HG02852 (cell line): Measurements from ENCODE around the gene MVB12B.

Experiments used
- ATAC-seq: cut with Tn5 transposase; IDR thresholded peaks from one replicate; pipeline ENCODE4 v1.9.1; 2021; ENCODE audit warnings: mild to moderate bottlenecking, moderate library complexity; ENCODE audit not compliant: unreplicated experiment

Gene MVB12B

GRCh38 chr9:126357074-126357473, 30.4 kb downstream of the MVB12B start:
- no peak for ATAC-seq

- no peak for ATAC-seq
Measured at GRCh38 chr9:126360073-126360472, 33.4 kb downstream of the MVB12B start.

DNA sequence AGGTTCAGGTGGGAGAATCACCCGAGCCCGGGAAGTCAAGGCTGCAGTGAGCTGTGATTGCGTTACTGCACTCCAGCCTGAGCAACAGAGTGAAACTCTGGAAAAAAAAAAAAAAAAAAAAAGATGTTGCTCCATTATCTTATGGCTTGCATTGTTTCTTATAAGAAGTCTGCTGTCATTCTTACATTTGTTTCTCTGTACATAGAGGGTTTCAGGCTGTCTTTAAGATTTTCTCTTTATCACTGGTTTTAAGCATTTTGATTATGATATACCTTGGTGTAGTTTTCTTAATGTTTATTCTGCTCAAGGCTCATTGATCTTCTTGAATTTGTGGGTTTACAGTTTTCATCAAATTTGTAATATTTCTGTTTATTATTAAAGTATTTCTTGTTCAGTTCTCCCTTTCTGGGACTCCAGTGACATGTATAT, 35.2 kb downstream of the MVB12B start:
- no peak for ATAC-seq

DNA sequence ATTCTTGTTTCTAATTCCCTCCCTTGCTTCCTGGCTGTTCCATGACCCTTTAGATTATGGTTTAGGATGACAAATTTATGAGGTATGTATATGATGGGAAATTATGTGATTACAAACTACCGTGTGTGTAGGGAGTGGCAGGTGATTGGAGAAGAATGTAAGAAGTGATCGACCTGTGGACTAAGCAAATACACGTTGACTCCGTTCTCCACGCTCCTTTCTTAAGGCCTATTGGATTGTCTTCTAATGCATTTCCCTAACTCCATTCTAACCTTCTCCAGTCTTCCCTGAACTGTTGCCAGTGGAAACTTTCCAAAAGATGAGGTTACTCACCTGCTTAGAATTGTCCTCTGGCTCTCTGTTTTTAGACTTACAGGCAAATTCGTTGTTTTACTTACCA, 36.6 kb downstream of the MVB12B start:
- ATAC-seq, result no peak

DNA sequence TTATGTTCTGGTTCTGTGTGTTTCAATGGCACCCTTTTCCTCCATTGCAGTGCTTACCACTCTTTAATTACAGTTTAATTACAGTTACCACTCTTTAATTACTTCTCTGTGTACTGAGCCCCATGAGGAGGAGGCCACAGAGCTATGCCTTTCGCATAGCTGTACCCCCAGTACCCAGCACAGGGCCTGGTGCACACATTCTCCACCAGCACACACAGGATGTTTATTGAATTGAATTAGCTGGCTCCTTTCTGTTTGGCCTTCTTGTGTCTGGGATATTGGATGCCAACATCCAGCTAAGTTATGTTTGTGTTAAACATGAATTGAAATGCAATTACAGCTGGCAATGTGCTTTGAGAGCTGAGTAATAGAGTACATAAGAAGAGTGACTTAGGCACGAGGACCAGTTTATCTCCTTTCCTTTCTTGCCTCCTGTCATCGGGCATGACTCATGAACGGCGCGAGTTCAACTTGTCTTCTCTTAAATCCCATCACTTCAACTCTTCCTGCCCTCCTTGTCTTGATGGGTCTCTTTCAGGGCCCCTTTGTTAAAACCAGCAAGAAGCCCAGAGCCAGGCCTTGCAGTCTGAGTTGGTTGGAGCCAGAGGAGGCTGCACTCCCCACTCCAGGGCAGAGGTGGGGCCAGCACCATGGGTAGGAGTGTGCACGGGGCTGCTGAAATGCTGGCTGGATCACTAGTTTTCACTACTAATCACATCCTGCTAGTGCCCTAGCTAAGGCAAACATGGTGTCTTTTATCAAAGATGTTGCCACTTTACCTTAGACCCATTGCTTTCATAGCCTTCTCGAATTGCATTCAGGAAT, 37.4 kb downstream of the MVB12B start:
- no peak for ATAC-seq

DNA sequence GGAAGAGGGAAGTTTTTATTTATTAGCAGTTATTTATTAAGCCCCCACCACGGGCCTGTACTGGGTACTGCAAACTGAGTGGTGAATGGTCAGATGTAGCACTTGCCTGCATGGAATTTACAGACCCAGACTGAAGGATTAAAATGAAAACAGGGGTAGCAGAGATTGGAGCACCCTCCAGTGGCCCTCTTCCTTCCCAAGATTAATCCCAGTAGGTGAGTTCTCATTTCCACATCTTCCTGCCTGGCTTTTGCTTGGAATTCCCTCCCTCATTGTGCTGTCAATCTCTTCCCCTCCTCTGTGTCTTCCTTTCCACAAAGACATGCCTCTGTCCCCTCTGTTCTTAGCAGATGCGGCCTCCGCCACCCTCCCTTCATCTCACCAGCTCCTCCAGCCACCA, 39.2 kb downstream of the MVB12B start:
- no peak for ATAC-seq

GRCh38 chr9:126366366-126367011, 39.9 kb downstream of the MVB12B start:
- ATAC-seq, result no peak

DNA sequence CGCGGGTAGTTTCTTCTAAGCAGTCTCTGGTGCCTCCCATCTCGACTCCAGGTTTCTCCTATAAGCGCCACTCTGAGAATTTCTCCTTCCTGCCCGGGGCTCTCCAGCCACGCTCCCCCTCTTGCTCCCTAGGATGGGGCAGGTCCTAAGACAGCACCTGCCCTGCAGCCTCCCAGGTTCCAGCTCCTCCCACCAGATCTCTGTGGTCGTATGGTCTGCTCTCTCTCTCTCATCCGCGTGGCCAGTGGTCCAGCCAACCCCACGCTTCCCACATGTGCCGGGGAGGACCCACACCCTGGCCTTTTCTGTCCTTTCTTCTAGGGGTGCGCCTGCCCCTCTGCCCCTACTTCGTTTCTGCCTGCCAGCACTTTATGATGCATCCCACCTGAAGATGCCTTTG, 40.5 kb downstream of the MVB12B start:
- ATAC-seq, result no peak

GRCh38 chr9:126367616-126368015, 41.0 kb downstream of the MVB12B start:
- no peak for ATAC-seq

- no peak for ATAC-seq
Measured at GRCh38 chr9:126368020-126368419, 41.4 kb downstream of the MVB12B start.

GRCh38 chr9:126371007-126371870, 44.6 kb downstream of the MVB12B start:
- ATAC-seq, result no peak

DNA sequence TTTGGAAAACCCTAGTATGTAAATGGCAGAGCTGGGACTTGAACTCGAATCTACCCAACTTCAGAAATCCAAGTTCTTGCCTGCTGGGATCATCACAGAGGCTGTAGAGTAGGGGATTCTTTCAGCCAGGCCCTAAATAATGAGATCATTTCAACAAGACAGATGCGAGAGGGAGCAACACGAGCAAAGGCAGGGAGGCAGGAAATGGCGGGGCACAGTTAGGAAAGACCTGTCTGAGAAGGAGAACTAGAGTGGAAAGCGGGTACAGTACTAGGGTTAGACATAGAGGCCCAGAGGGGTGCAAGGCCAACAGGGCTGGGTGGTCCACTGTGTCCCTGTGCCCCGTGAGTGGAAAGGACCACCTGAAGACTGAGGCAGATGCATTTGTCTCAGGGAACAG, 46.1 kb downstream of the MVB12B start:
- ATAC-seq, result no peak

- no peak for ATAC-seq
Measured at GRCh38 chr9:126373241-126373640, 46.6 kb downstream of the MVB12B start.

- ATAC-seq, result no peak
Measured at GRCh38 chr9:126374366-126374781, 47.7 kb downstream of the MVB12B start.

DNA sequence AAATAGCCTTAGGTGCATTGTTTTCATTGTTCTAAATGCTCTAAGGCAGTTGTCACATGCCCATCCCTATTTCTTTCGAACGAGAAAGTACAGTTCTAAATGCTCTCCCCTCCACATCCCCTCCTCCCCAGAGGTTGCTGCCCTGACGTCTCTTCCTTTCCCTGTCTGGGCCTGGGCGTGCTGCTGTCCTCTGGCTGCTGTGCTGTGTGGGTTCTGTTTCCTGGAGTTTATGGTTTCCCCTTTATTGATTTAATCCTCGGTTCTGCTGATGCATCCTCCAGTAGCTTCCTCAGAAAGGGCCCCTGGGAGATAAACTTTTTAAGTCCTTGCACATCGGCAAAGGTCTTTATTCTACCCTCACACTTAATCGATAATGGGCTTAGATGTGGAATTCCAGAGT, 48.8 kb downstream of the MVB12B start:
- ATAC-seq, result no peak

DNA sequence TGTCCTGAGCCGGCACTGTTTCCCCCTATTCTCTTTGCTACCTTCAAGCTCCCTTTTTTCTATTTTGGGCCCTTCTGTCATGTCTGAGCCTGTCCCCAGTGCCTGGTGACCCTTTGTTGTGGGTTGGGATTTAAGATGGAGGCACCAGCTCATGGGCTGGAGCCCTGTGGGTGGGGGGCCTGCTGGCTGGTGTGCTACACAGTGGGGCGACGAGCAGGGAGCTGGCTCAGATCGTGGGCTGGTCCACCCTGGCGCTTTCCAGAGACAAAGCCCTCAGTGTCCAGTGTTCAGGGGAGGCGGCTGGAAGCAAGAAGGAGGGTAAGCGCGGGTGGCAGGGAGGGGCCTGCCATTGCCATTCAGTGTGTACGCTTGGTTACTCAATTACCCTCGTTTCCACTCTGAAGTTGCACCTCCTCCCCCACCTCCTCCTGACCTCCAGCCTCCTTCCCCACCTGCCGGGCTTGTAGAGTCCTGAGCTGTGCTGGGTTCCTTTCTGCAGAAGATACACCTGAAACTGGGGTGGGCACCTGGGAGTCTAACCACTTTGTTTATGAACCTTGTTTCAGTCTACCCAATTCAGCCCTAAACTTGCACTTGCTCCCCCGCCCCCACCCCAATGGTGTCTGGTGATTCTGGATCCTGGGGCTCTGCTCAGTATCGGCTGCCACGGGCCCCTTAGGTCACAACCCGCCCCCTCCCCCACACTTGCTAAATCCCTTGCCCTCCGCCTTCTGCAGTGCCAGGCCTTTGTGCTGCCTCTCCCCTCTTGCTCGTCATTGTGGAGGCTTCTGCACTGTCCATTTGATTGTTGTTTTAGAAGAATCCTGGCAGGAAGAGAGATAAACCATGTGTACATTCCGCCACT, 49.9 kb downstream of the MVB12B start:
- no peak for ATAC-seq

DNA sequence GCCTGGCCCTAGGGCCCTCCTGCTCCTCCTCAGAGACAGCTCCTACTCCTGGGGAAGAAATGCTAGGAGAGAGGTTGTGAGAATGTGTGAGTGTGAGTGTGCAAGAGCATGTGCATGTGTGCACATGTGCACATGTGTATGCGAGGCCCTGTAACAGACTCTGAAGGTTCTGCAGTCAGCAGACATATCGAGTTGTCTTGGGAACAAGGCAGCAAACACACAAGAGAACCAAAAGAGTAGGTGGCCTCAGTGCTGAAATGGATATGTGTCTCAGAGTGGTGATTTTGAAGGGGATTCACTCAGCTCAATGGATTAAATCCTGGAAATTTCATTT, 50.5 kb downstream of the MVB12B start:
- ATAC-seq, result no peak

DNA sequence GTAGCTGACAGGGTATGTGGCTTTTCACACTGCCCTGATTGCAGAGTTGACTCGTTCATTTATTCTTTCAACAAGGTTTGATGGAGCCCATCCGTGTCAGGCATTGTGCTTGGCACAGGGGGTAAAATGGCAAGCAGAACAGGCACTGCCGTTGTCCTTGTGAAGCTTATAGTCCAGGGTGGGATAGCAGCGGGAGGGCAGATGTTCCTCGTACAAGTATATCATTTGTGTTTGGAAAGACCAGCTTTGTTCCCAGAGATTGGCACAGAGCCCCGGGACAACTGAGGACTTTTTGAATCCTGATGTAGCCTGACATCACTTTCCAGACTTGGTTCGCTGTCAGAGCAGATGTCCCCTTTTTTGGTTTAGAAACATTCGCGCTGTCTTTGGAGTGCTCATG, 50.9 kb downstream of the MVB12B start:
- no peak for ATAC-seq

- no peak for ATAC-seq
Measured at GRCh38 chr9:126378761-126379160, 52.1 kb downstream of the MVB12B start.

DNA sequence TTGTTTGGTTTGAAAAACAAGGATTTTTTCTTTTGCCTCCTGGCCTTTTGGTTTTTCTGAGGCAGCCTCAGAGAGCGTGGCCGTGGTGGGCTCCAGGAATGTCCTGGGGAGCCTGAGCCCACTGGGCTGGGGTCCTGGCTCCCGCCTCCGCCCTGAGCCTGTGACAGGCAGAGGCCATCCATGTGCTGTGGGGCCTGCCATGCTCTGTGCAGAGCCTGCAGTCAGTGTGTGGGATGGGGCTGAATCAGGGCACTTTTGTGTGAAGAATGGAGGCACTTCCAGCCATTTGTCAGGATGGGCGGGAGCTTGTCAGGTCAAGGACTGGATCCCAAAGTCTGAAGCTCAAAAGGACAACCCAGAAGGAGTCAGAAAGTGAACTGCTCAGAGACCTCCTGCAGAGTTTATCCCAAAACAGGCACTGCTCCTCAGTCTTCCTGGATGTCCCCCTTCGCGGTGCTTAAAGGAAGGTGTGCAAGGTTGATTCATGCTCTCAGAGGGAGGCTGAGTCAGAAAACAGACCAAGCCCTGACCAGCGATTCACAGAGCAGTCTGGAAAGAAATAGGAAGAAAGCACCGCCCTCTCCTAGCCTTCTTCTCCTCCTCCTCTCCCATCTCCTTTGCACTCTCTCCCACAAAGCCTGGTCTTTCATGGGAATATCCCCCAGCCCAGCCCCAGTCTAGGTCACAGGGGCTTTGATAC, 53.2 kb downstream of the MVB12B start:
- no peak for ATAC-seq
